GM13976 (cell line): ENCODE measurements around the gene NR2F1-AS1.
"Not testable (repeated sequence)": the region's sequence is repeated elsewhere in the genome, so short reads cannot be mapped to it uniquely, and the experiment has no call there.

Experiments
- DNase-seq: peaks from one replicate; pipeline ENCODE4 v3.0.0; 2012; ENCODE audit warnings: low spot score
- in situ Hi-C: fragments of 300-500 bp; cut with MboI; formaldehyde crosslinking; loops from one replicate; pipeline ENCODE4 v1.12.0; 2022; ENCODE audit warnings: low sequenced_read_pairs, mixed read lengths, inconsistent platforms; ENCODE audit not compliant: unreplicated experiment
- TF ChIP-seq, protein P1 (sequence below): IDR thresholded peaks from 2 replicates; pipeline ENCODE4 v1.5.1; 2012; ENCODE audit warnings: borderline replicate concordance, mild to moderate bottlenecking; ENCODE audit not compliant: insufficient read depth; ENCODE audit errors: extremely low read depth, missing control alignments, control extremely low read depth

NR2F1-AS1 gene

DNA sequence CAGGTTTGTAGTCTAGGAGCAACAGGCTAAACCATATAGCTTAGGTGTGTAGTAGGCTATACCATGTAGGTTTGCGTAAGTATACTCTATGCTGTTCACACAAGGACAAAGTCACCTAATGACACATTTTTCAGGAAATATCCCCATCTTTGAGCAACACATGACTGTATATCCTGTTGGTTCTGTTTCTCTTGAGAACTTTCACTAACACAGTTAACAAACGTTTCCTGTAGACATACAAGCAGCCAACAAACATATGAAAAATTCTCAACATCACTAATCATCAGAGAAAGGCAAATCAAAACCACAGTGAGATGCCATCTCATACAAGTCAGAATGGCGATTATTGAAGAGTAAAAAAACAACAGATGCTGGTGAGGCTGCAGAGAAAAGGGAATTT is 68.2 kb downstream of the NR2F1-AS1 start:
- TF ChIP-seq, protein P1, sequence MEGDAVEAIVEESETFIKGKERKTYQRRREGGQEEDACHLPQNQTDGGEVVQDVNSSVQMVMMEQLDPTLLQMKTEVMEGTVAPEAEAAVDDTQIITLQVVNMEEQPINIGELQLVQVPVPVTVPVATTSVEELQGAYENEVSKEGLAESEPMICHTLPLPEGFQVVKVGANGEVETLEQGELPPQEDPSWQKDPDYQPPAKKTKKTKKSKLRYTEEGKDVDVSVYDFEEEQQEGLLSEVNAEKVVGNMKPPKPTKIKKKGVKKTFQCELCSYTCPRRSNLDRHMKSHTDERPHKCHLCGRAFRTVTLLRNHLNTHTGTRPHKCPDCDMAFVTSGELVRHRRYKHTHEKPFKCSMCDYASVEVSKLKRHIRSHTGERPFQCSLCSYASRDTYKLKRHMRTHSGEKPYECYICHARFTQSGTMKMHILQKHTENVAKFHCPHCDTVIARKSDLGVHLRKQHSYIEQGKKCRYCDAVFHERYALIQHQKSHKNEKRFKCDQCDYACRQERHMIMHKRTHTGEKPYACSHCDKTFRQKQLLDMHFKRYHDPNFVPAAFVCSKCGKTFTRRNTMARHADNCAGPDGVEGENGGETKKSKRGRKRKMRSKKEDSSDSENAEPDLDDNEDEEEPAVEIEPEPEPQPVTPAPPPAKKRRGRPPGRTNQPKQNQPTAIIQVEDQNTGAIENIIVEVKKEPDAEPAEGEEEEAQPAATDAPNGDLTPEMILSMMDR, result no peak
- no peak for DNase-seq

DNA sequence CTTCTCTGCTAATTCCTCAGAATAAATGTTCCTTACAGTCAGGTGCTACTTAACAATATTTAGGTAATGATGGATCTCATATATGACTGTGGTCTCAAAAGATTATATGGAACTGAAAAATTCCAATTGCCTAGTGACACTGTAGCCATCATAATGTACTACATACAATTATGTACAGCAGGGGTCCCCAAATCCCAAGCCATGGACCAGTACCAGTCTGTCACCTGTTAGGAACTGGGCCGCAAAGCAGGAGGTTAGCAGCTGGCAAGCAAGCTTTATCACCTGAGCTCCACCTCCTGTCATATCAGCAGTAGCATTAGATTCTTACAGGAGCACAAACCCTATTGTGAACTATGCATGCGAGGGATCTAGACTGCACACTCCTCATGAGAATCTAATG is 69.6 kb downstream of the NR2F1-AS1 start:
- in situ Hi-C loops, result no loop called here
- DNase-seq, result no peak
- TF ChIP-seq, protein P1, result no peak

More for the DNA sequence above, 68.2 kb downstream of the NR2F1-AS1 start:
- in situ Hi-C loops, result no loop called here

DNA sequence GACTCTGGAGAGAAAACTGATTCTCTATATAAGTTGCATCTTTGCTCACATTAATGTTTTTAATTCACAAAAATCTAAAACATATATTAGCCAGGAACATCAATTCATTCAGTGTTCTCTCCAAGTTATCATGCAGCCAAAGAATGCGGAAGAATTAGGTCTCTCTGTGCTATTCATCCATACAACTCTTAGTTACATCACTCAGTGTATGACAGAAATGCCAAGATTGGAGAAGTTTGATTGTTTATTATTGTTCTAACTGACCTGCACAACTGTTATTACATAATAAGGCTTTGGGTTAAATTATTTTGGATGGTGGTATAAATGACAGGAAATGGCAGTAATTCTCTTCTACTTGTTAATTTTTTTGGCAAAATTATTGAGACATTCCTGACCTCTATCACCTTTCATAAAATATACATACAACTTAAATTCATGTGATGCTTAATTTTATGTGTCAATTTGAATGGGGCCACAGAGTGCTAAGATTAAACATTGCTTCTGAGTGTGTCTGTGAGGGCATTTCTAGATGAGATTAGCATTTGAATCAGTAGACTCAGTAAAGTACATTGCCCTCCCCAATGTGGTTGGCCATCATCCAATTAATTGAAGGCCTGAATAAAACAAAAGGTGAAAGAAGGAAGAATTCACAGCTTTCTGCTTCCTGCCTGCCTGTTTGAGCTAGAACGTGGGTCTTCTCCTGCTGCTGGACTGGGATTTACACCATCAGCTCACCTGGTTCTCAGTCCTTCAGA is 70.2 kb downstream of the NR2F1-AS1 start:
- DNase-seq, result no peak
- in situ Hi-C loops, result no loop called here
- TF ChIP-seq, protein P1, result no peak

- in situ Hi-C loops, DNase-seq: not testable (repeated sequence)
These were observed 75.5 kb downstream of the NR2F1-AS1 start for GRCh38 chr5:93505553-93505952.

DNA sequence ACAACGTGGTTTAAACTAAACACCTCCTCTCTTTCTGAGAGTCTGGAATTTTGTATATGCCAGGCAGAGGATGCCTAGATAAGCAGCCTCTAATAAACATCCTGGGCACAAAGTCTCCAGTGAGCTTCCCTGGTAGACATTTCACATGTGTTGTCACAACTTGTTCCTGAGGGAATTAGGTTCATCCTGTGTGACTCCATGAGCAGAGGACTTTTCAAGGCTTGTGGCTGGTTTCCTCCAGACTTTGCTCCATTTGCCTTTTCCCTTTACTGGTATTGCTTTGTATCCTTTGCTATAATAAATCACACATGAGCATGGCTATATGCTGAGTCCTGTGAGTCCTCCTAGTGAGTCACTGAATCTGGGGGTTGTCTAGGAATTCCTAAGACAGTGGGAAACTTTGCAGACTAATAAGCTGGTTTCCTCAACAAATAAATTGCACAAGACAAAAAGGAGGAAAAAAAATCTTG is 77.4 kb downstream of the NR2F1-AS1 start:
- TF ChIP-seq, protein P1, result no peak
- DNase-seq, result no peak
- in situ Hi-C loops, result no loop called here

- TF ChIP-seq, protein P1, result no peak
- no peak for DNase-seq
- in situ Hi-C loops, result no loop called here
These were observed 83.9 kb downstream of the NR2F1-AS1 start for GRCh38 chr5:93497096-93497495.

GRCh38 chr5:93479982-93480509 is 101.0 kb downstream of the NR2F1-AS1 start:
- in situ Hi-C loops, result no loop called here
- TF ChIP-seq, protein P1, result no peak
- no peak for DNase-seq
